Liver (tissue), 9 donors: ENCODE measurements around the gene PDE9A. TPM values are rescaled to one million over a fixed set of nuclear protein-coding genes. Genes with fewer than 3 reads are reported as not detected.

Experiments used
- DNase-seq: peaks from one replicate; pipeline ENCODE4 v3.0.0-alpha.2; 2017; ENCODE audit warnings: low spot score
- H3K27ac ChIP-seq, 2 donors: one replicate each; pipeline ENCODE4 v1.7.0; 2013; ENCODE audit warnings: inconsistent platforms in 2 of 2, low read length in 2 of 2, control low read depth in 1 of 2, low read depth in 1 of 2, mild to moderate bottlenecking in 1 of 2
- H3K27me3 ChIP-seq, 4 donors: one replicate each; pipeline versions ENCODE4 v1.6.1 to v1.7.0; 2013; ENCODE audit warnings: low read length in 3 of 4, inconsistent platforms in 1 of 4, mild to moderate bottlenecking in 1 of 4, moderate library complexity in 1 of 4; ENCODE audit not compliant: control insufficient read depth in 4 of 4, insufficient read depth in 4 of 4
- H3K36me3 ChIP-seq, 4 donors: one replicate each; pipeline versions ENCODE4 v1.6.1 to v1.7.0; 2013; ENCODE audit warnings: low read length in 3 of 4, mild to moderate bottlenecking in 3 of 4, low read depth in 1 of 4, moderate library complexity in 1 of 4; ENCODE audit not compliant: control insufficient read depth in 4 of 4, insufficient read depth in 3 of 4
- H3K4me1 ChIP-seq, 4 donors: one replicate each; pipeline versions ENCODE4 v1.6.1 to v1.7.0; 2013; ENCODE audit warnings: low read length in 3 of 4, mild to moderate bottlenecking in 3 of 4, moderate library complexity in 1 of 4; ENCODE audit not compliant: control insufficient read depth in 4 of 4, insufficient read depth in 4 of 4
- H3K4me3 ChIP-seq, 3 donors: one replicate each; pipeline versions ENCODE4 v1.6.1 to v1.7.0; 2013; ENCODE audit warnings: low read length in 3 of 3, control low read depth in 1 of 3, low read depth in 1 of 3, mild to moderate bottlenecking in 1 of 3
- H3K9ac ChIP-seq, 2 donors: one replicate each; pipeline ENCODE4 v1.7.0; 2013; ENCODE audit warnings: low read length in 2 of 2, mild to moderate bottlenecking in 2 of 2, moderate library complexity in 2 of 2, control low read depth in 1 of 2, low read depth in 1 of 2
- H3K9me3 ChIP-seq, 4 donors: one replicate each; pipeline versions ENCODE4 v1.6.1 to v1.7.0; 2013; ENCODE audit warnings: low read length in 3 of 4; ENCODE audit not compliant: control insufficient read depth in 4 of 4
- ATF3 ChIP-seq: IDR thresholded peaks from 2 replicates; pipeline ENCODE4 v1.6.1; 2016; ENCODE audit warnings: antibody characterized with exemption
- EGR1 ChIP-seq, 2 donors: IDR thresholded peaks; 2 replicates each; pipeline ENCODE4 v1.6.1; 2016 to 2018; ENCODE audit warnings: antibody characterized with exemption in 2 of 2, low read depth in 2 of 2
- FOXA1 ChIP-seq: IDR thresholded peaks from 2 replicates; pipeline ENCODE4 v1.6.1; 2016; ENCODE audit warnings: antibody characterized with exemption
- FOXA2 ChIP-seq: IDR thresholded peaks from 2 replicates; pipeline ENCODE4 v1.6.1; 2016; ENCODE audit warnings: antibody characterized with exemption
- GABPA ChIP-seq, 2 donors: IDR thresholded peaks in 1 of 2; conservative IDR thresholded peaks in 1 of 2; 2 replicates each; pipeline ENCODE4 v1.6.1; 2016; ENCODE audit warnings: antibody characterized with exemption in 2 of 2, mild to moderate bottlenecking in 1 of 2, moderate library complexity in 1 of 2
- HNF4A ChIP-seq, 2 donors: conservative IDR thresholded peaks; 2 replicates each; pipeline ENCODE4 v1.6.1; 2016; ENCODE audit warnings: antibody characterized with exemption in 2 of 2, mild to moderate bottlenecking in 2 of 2
- HNF4G ChIP-seq: IDR thresholded peaks from 2 replicates; pipeline ENCODE4 v1.6.1; 2016; ENCODE audit warnings: antibody characterized with exemption
- JUND ChIP-seq, 2 donors: IDR thresholded peaks; 2 replicates each; pipeline ENCODE4 v1.6.1; 2016; ENCODE audit warnings: antibody characterized with exemption in 2 of 2
- MAX ChIP-seq: IDR thresholded peaks from 2 replicates; pipeline ENCODE4 v1.6.1; 2016; ENCODE audit warnings: antibody characterized with exemption
- NR2F2 ChIP-seq: IDR thresholded peaks from 2 replicates; pipeline ENCODE4 v1.6.1; 2016; ENCODE audit warnings: antibody characterized with exemption
- RAD21 ChIP-seq, 2 donors: IDR thresholded peaks; 2 replicates each; pipeline ENCODE4 v1.6.1; 2016; ENCODE audit warnings: antibody characterized with exemption in 2 of 2, mild to moderate bottlenecking in 2 of 2
- RXRA ChIP-seq, 2 donors: IDR thresholded peaks; 2 replicates each; pipeline ENCODE4 v1.6.1; 2017 to 2018; ENCODE audit warnings: antibody characterized with exemption in 2 of 2, mild to moderate bottlenecking in 1 of 2
- SP1 ChIP-seq: IDR thresholded peaks from 2 replicates; pipeline ENCODE4 v1.6.1; 2018; ENCODE audit warnings: antibody characterized with exemption, mild to moderate bottlenecking
- TAF1 ChIP-seq: conservative IDR thresholded peaks from 2 replicates; pipeline ENCODE4 v1.6.1; 2016; ENCODE audit warnings: antibody characterized with exemption, mild to moderate bottlenecking
- YY1 ChIP-seq: IDR thresholded peaks from 2 replicates; pipeline ENCODE4 v1.6.1; 2016; ENCODE audit warnings: antibody characterized with exemption, mild to moderate bottlenecking
- WGBS: extraction: QIAGEN DNeasy Blood & Tissue Kit; methylation state at CpG from one replicate; pipeline ENCODE4 v1.1.7; 2013; 5-methylcytosine and 5-hydroxymethylcytosine counted together
- polyA plus RNA-seq, 2 donors: library from polyadenylated mRNA; stranded (reverse) in 1 of 2; unstranded in 1 of 2; fragments of 200-250 nt in 1 of 2; fragments of >200 nt in 1 of 2; fragmentation: Nextera tagmentation in 1 of 2; extraction: Ambion mirVana in 1 of 2; gene quantifications; one replicate each; pipeline versions ENCODE4 v1.2.1 to v1.2.3, GENCODE V29; 2013 to 2015
- total RNA-seq, 2 donors: library from RNA; depleted of rRNA; stranded (reverse); fragments of >200 nt; gene quantifications; one replicate each; pipeline ENCODE4 v1.2.3, GENCODE V29; 2014
- TF ChIP-seq, protein P1 (sequence below): fragments of 150-350 bp; IDR thresholded peaks from 2 replicates; pipeline ENCODE4 v1.5.1; 2017; ENCODE audit warnings: improper control_type of control experiment, low read depth, low read length; ENCODE audit not compliant: missing input control
- TF ChIP-seq, protein P2 (sequence below): IDR thresholded peaks from 2 replicates; pipeline ENCODE4 v1.6.1; 2016; ENCODE audit warnings: antibody characterized with exemption, mild to moderate bottlenecking
- TF ChIP-seq, protein P3 (sequence below): IDR thresholded peaks from 2 replicates; pipeline ENCODE4 v1.6.1; 2016; ENCODE audit warnings: antibody characterized with exemption
- donor health status: healthy.
- donor health status: healthy.
- donor health status: healthy.
- donor health status: healthy.
- donor health status: healthy.

The PDE9A gene
- total and polyA plus RNA-seq, 4 donors, result 1.5 to 4.2 (median 2.7) TPM

DNA sequence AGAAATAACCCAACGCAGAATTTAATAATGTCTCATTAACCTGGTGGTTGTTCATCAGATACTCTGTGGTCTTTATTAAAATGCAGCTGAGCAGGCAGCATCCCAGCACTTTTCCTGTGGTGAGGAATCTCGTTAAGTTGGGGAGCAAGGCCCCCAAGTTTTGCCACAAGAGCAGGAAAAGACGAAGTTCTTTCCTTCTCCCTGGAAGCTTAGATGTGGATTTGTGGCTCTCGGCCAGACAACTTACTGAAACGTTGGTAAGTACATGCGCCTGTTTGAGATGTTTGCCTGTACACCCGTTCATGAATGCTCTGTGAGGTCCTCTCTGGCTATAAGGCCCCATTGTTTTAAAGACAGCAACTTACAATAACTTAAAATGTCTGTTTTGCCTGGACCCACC lies 34.3 kb upstream of the PDE9A start:
- 79% methylated on average over 7 of the region's 7 CpGs for WGBS
- no peaks in the 10 kb centered on the region for H3K36me3 ChIP-seq
- no peak for DNase-seq
- no peak overlapping the region for H3K9ac ChIP-seq
- TF ChIP-seq, protein P1, sequence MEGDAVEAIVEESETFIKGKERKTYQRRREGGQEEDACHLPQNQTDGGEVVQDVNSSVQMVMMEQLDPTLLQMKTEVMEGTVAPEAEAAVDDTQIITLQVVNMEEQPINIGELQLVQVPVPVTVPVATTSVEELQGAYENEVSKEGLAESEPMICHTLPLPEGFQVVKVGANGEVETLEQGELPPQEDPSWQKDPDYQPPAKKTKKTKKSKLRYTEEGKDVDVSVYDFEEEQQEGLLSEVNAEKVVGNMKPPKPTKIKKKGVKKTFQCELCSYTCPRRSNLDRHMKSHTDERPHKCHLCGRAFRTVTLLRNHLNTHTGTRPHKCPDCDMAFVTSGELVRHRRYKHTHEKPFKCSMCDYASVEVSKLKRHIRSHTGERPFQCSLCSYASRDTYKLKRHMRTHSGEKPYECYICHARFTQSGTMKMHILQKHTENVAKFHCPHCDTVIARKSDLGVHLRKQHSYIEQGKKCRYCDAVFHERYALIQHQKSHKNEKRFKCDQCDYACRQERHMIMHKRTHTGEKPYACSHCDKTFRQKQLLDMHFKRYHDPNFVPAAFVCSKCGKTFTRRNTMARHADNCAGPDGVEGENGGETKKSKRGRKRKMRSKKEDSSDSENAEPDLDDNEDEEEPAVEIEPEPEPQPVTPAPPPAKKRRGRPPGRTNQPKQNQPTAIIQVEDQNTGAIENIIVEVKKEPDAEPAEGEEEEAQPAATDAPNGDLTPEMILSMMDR, result no peak
- TF ChIP-seq FOXA1 (no peak), GABPA (IDR thresholded peaks at IDR 0.05 in 1 of 2, conservative IDR thresholded peaks at IDR 0.05 in 1 of 2) (no peak), YY1 (no peak), HNF4G (no peak), RXRA (IDR thresholded peaks at IDR 0.05) (no peak), RAD21 (IDR thresholded peaks at IDR 0.05) (no peak), EGR1 (IDR thresholded peaks at IDR 0.05; ENCODE audit: low read depth in 2 of 2) (no peak), NR2F2 (no peak), TAF1 (no peak), FOXA2 (no peak), ATF3 (no peak), JUND (IDR thresholded peaks at IDR 0.05) (no peak), SP1 (no peak), HNF4A (conservative IDR thresholded peaks at IDR 0.05) (no peak), MAX (no peak)
- TF ChIP-seq, protein P2, sequence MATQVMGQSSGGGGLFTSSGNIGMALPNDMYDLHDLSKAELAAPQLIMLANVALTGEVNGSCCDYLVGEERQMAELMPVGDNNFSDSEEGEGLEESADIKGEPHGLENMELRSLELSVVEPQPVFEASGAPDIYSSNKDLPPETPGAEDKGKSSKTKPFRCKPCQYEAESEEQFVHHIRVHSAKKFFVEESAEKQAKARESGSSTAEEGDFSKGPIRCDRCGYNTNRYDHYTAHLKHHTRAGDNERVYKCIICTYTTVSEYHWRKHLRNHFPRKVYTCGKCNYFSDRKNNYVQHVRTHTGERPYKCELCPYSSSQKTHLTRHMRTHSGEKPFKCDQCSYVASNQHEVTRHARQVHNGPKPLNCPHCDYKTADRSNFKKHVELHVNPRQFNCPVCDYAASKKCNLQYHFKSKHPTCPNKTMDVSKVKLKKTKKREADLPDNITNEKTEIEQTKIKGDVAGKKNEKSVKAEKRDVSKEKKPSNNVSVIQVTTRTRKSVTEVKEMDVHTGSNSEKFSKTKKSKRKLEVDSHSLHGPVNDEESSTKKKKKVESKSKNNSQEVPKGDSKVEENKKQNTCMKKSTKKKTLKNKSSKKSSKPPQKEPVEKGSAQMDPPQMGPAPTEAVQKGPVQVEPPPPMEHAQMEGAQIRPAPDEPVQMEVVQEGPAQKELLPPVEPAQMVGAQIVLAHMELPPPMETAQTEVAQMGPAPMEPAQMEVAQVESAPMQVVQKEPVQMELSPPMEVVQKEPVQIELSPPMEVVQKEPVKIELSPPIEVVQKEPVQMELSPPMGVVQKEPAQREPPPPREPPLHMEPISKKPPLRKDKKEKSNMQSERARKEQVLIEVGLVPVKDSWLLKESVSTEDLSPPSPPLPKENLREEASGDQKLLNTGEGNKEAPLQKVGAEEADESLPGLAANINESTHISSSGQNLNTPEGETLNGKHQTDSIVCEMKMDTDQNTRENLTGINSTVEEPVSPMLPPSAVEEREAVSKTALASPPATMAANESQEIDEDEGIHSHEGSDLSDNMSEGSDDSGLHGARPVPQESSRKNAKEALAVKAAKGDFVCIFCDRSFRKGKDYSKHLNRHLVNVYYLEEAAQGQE, result no peak
- TF ChIP-seq, protein P3, sequence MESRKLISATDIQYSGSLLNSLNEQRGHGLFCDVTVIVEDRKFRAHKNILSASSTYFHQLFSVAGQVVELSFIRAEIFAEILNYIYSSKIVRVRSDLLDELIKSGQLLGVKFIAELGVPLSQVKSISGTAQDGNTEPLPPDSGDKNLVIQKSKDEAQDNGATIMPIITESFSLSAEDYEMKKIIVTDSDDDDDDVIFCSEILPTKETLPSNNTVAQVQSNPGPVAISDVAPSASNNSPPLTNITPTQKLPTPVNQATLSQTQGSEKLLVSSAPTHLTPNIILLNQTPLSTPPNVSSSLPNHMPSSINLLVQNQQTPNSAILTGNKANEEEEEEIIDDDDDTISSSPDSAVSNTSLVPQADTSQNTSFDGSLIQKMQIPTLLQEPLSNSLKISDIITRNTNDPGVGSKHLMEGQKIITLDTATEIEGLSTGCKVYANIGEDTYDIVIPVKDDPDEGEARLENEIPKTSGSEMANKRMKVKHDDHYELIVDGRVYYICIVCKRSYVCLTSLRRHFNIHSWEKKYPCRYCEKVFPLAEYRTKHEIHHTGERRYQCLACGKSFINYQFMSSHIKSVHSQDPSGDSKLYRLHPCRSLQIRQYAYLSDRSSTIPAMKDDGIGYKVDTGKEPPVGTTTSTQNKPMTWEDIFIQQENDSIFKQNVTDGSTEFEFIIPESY, result no peak
- no peaks in the 10 kb centered on the region for H3K27me3 ChIP-seq
- no peak overlapping the region for H3K4me3 ChIP-seq
- no peaks in the 10 kb centered on the region for H3K9me3 ChIP-seq
- H3K27ac ChIP-seq, result no peak overlapping the region
- peaks cover 3 to 17% (median 4%) of the 10 kb centered on the region in 4 donors for H3K4me1 ChIP-seq
